GM19397 (cell line): Measurements from ENCODE around the gene IRF8.
"Not testable (repeated sequence)": the region's sequence is repeated elsewhere in the genome, so short reads cannot be mapped to it uniquely, and the experiment has no call there.

ENCODE experiments used
- ATAC-seq: cut with Tn5 transposase; IDR thresholded peaks from one replicate; pipeline ENCODE4 v1.9.1; 2021; ENCODE audit warnings: mild to moderate bottlenecking, moderate library complexity; ENCODE audit not compliant: unreplicated experiment

IRF8 gene

DNA sequence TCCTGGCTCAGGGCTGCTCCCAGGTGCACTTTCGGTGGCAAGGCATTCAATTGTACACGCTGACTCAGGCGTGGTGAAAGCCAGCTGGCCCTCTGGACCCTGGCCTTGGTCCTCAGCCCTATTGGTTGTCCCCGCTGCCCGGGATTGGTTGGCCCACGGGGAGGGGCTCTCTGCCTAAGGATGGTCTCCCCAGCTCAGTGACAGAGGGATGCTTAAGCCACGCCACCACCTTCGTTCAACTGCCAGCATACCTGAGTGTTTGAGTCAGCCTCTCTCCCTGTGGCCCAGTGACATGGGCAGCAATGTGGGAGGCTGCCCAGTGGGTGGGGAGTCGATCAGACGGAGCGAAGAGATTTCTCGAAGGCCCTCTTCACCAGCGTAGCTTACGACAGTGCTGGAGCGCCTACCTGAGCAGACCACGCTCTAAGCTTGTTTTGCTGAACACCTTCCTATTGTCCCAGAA lies 30.3 kb downstream of the IRF8 start:
- no peak for ATAC-seq

- no peak for ATAC-seq
Measured at GRCh38 chr16:85930301-85930700, 31.3 kb downstream of the IRF8 start.

DNA sequence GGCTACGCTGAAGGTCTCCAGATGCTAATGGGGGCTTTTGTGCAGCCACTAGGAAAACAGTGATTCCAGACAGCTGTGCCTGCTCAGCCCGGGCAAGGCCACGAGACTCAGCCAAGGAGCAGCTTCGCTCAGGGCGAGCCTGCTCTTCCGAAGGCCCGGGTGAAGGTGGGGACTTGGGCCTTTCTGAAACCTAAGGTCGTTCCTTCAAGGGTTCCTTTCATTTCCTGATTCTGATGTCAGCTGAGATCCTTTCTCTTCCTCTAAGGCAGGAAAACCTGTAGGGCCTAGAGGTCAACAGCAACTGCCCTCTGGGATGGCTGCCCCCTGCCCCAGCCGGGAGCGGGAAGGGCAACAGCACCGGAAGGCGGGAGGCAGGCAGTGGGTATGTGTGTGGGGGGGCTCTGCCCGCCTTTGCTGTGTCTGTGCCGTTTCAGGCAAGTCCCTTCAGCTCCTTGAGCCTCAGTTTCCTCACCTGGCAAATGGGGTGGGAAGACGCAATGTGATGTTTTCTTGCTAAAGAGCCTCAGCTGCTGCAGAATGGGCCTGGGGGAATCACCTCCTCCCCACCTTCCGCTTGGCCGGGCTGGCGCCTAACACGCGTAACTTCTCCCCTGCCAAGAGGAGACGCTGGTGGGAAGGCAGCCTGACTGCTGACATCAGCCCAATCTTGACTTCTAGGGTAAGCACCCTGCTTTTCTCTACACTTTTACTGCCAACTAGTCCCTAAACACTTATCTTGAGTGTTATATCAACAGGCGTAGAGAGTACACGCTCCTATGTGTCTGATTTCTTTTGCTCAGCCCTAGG lies 32.8 kb downstream of the IRF8 start:
- no peak for ATAC-seq

GRCh38 chr16:85934210-85934609 lies 35.2 kb downstream of the IRF8 start:
- no peak for ATAC-seq

DNA sequence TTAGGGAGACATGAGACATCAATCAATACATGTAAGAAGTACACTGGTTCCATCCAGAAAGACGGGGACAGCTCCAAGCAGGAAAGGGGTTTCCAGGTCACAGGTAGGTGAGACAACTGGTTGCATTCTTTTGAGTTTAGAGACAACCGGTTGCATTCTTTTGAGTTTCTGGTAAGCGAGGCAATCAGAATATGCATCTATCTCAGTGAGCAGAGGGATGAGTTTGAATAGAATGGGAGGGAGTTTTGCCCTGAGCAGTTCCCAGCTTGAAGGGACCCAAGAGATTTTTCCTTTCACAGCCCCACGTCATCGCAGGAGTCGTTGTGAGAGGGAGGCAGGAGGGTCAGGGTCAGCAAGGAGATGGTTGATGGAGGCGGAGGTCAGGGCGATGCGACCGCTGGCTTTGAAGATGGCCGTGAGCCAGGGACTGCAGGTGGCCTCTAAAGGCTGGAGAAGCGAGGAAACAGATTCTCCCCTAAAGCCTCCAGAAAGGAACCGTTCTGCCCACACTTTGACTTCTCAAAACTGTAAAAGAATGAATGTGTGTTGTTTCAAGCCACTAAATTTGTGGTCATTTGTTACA lies 36.5 kb downstream of the IRF8 start:
- ATAC-seq = peak; percentile 13

DNA sequence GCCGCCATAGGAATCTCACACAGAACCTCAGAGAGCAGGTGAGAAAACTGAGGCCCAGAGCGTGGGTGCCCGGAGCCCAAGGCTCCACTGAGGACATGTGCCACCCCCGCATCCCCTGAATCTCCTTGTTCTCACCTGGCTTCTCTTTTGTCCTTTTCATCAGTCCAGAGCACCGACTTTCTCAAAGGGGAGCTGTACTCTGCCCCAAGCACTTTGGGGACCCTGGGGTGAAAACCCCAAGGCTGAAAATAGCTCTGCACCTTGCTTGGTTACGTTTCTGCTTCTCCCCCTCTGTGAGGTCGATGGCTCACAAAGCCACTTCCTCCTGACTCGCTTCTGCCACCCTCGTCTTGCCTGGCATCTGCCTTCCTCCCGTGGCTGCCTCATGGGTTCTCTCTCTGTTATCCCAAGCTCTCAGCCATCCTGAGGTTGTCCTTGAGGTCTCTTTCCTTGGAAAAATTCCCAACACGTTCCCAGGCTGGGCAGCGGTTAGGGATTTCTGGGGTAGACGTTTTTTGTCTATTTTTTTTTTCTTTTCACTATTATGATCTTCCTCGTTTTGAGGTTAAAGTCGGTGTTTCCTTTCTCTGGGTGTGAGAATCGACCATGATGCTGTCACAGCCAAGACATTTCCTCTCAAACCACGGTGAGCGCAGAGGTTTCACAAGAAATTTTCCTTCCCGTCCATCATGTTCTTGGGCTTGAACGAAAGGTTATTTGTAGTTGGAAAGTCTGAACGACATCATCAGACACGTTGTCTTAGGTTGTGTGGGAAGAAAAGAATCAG lies 37.2 kb downstream of the IRF8 start:
- ATAC-seq = peak; percentile 73

DNA sequence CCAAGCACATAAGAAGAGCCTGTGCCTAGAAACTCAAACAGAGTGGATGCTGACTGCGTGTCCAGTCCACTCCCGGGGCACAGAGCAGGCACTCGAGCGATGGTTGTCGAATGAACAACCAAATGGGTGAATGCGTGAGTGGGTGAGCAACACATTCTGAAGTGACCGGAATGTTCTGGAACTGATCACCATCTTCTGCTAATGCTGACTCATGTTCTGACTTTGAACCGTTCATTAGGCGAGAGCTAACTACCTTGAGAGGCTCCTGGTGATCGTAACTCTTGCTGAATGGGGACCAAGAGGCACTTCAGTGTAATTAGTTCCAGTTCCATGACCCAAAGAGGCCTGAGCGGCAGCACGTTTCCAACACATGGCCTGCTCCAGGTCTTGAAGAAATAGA lies 37.9 kb downstream of the IRF8 start:
- no peak for ATAC-seq

DNA sequence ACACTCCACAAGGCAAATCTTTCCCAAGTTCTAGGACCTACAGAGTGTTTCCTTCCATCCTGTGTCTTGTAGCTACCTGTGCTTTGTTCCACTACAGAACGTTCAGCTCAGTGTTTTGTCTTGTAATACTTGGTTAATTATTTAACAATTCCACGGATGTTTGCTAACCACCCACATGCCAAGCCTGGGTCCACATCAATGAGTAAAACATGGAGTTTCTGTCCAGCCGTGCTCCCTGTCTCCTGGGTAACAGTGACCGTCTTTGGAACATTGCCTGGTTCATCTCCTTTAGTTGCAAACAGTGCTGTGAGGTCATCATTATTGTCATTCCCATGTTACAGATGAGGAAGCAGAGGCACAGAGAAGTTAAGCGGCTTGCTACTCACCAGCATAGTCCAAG lies 41.3 kb downstream of the IRF8 start:
- no peak for ATAC-seq

DNA sequence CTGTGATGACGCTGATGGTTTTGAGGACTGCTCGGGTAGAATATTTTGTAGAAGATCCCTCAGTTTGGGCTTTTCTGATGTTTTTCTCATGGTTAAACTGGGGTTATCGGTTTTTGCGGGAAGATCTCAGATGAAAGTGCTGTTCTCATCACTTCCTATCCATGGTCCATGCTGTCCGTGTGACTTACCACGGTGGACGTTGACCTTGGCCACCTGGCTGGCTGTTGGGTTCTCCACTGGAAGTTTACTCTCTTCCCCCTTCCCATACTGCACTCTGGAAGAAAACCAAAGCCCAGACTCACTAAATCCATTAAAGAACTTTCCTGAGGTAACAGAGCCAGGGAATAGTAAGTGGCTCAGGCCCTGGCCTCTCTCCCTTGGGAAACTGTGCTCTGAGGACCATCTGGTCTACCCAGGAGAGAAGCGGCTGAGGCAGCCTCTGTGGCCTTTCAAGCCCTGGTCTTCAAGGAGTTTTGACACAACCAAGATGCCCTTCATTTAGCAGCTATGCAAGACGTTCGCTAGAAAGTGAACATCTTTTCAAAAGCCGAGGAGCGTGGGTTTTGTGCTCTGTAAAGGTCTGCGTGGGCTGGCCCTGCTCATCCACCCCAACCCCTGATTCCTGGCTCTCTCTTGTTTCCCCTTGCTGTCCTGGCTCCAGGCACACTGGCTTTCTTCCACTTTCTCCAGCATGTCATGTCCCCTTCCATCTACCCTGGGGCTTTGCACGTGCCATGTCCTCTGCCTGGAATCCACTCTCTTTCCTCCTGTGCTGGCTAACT lies 43.1 kb downstream of the IRF8 start:
- ATAC-seq = no peak

DNA sequence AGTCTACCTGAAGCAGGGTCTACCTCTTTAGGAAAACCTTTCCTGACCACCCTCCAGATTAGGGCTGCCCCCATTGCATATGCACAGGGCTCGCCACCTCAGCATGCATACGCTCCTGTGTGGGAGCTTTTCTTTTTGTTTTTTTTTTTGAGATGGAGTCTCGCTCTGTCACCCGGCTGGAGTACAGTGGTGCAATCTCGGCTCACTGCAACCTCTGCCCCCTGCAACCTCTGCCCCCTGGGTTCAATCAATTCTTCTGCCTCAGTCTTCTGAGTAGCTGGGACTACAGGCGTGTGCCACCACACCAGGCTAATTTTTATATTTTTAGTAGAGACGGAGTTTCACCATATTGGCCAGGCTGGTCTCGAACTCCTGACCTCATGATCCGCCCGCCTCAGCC lies 43.7 kb downstream of the IRF8 start:
- ATAC-seq = not testable (repeated sequence)

- ATAC-seq = no peak
Measured at GRCh38 chr16:85943711-85944110, 44.7 kb downstream of the IRF8 start.

GRCh38 chr16:85944572-85945423 lies 45.8 kb downstream of the IRF8 start:
- ATAC-seq = no peak

GRCh38 chr16:85945424-85945751 lies 46.4 kb downstream of the IRF8 start:
- ATAC-seq = no peak

- no peak for ATAC-seq
Measured at GRCh38 chr16:85946541-85947124, 47.7 kb downstream of the IRF8 start.

GRCh38 chr16:85947230-85948137 lies 48.5 kb downstream of the IRF8 start:
- ATAC-seq = peak; percentile 61

DNA sequence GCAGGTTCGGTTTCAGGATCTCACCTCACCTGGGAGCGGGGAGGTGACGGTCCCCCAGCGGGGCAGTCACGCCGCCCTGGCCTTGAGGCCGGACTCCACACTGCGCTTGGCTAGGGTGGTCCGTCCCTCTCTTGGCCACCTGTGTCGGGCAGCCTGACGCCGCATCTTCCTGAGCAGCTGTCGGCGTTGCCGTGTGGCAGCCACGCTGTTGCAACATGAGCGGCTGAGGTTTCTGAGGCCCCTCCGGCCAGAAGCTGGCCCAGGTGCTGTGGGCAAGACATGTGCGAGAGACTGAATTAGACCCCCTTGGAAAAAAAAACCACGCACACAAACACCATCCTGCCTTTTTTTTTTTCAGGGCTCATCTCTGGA lies 49.2 kb downstream of the IRF8 start:
- ATAC-seq = peak; percentile 30

DNA sequence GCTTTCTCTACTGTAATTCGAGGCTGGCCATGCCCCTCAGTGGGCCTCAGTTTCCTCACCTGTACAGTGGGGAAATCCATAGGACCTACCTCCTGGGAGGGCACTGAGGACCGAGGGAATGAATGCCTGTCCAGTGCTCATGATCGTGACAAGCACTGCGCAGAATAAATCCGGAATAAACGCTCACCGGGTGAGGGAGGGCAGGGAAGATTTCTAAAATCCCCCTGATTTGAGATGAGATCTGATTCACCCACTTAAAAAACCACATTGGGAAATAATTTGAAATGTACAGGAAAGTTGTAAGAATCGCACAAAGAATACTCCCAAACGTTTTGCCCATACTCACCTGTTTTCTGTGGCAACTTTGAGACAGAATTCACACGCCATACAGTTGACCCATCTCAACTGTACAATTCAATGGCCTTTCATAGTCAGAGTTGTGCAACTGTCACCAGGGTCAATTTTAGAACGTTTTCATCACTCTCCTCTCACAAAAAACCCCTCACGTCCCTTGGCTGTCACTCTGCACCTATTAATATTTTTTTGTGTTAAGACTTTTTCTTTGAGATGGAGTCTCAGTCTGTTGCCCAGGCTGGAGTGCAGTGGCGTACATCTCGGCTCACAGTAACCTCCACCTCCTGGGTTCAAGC lies 49.8 kb downstream of the IRF8 start:
- no peak for ATAC-seq

- ATAC-seq = no peak
Measured at GRCh38 chr16:85950136-85950918, 51.4 kb downstream of the IRF8 start.
